BJ (cell line): ENCODE measurements around the gene STAB1. TPM values are rescaled to one million over a fixed set of nuclear protein-coding genes. Genes with fewer than 3 reads are reported as not detected.

Experiments used
- CTCF ChIA-PET: fragments of 350-600 bp; formaldehyde crosslinking; extraction: SDS; loops from one replicate; lab custom pipeline; 2021; ENCODE audit warnings: antibody characterized with exemption, inconsistent platforms; lab: Yijun Ruan, JAX
- POLR2A ChIA-PET: fragments of 300-600 bp; sonication (Branson Sonifier 250); formaldehyde crosslinking; extraction: SDS; loops from one replicate; lab custom pipeline; 2021; ENCODE audit warnings: antibody characterized with exemption; lab: Charles Lee
- DNase-seq: peaks from one replicate; pipeline ENCODE4 v3.0.0-alpha.2; 2011; ENCODE audit warnings: low read depth
- H3K27me3 ChIP-seq: 2 replicates; pipeline ENCODE4 v1.6.0; 2011; ENCODE audit warnings: low read length; ENCODE audit not compliant: control insufficient read depth, insufficient read depth
- H3K36me3 ChIP-seq: 2 replicates; pipeline ENCODE4 v1.5.1; 2011; ENCODE audit warnings: low read length; ENCODE audit not compliant: control insufficient read depth, insufficient read depth
- H3K4me3 ChIP-seq: 2 replicates; pipeline ENCODE4 v1.5.1; 2011; ENCODE audit warnings: low read depth, mild to moderate bottlenecking, control low read depth, low read length
- CTCF ChIP-seq: IDR thresholded peaks from 2 replicates; pipeline ENCODE4 v1.5.1; 2011; ENCODE audit warnings: low read depth, mild to moderate bottlenecking, control low read depth, inconsistent platforms, low read length, moderate library complexity; ENCODE audit not compliant: insufficient read depth
- polyA plus RNA-seq: library from polyadenylated mRNA; depleted of rRNA; stranded (reverse); fragments of >200 nt; gene quantifications from 2 replicates; pipeline ENCODE4 v1.2.3, GENCODE V29; 2011; rRNA removed
- small RNA-seq: library from RNA; depleted of rRNA; stranded (forward); fragments of <200 nt; gene quantifications from one replicate; pipeline ENCODE3, GENCODE V24; 2012; ENCODE audit warnings: low replicate concordance, low read depth; ENCODE audit not compliant: insufficient read length

Gene STAB1
- polyA plus RNA-seq, 1 experiment: 0.01 TPM

- ChIA-PET POLR2A (no interaction called here), CTCF (interaction anchor here (1.1 to 1.5 kb wide), 3 partner anchors 9 to 14 kb away, joined by 3 read pairs; no protein-coding TSS in a partner anchor)
- no peak for TF ChIP-seq CTCF
- no peak for DNase-seq
- peaks cover 12% of the 10 kb centered on the region for H3K36me3 ChIP-seq
- H3K4me3 ChIP-seq: no peak overlapping the region
- H3K27me3 ChIP-seq: no peaks in the 10 kb centered on the region
Measured at GRCh38 chr3:52561028-52561747, 66.0 kb downstream of the STAB1 start.

- H3K4me3 ChIP-seq: no peak overlapping the region
- TF ChIP-seq CTCF: no peak
- H3K36me3 ChIP-seq: peaks cover 9% of the 10 kb centered on the region
- POLR2A ChIA-PET: no interaction called here
- H3K27me3 ChIP-seq: no peaks in the 10 kb centered on the region
- no peak for DNase-seq
- CTCF ChIA-PET: interaction anchor here (0.6 to 1.1 kb wide), 2 partner anchors 59 to 490 kb away, joined by 3 to 4 read pairs; no protein-coding TSS in a partner anchor
Measured at GRCh38 chr3:52563984-52564383, 68.8 kb downstream of the STAB1 start.

- no peaks in the 10 kb centered on the region for H3K27me3 ChIP-seq
- peaks cover 5% of the 10 kb centered on the region for H3K36me3 ChIP-seq
- ChIA-PET CTCF (no interaction called here), POLR2A (no interaction called here)
- H3K4me3 ChIP-seq: no peak overlapping the region
- DNase-seq: no peak
- TF ChIP-seq CTCF: no peak
Measured at GRCh38 chr3:52568069-52568468, 72.9 kb downstream of the STAB1 start.

- CTCF ChIA-PET: interaction anchor here (1.1 kb wide), 1 partner anchor 9 kb away, joined by 3 read pairs; no protein-coding TSS in a partner anchor
Measured at GRCh38 chr3:52570076-52570475, 74.9 kb downstream of the STAB1 start.

GRCh38 chr3:52572221-52572620 is 77.1 kb downstream of the STAB1 start:
- no peaks in the 10 kb centered on the region for H3K27me3 ChIP-seq
- no peak overlapping the region for H3K4me3 ChIP-seq
- CTCF ChIA-PET: no interaction called here
- no peaks in the 10 kb centered on the region for H3K36me3 ChIP-seq
- TF ChIP-seq CTCF: no peak
- POLR2A ChIA-PET: no interaction called here
- DNase-seq: no peak

More at GRCh38 chr3:52570076-52570475, 74.9 kb downstream of the STAB1 start:
- Histone ChIP-seq H3K4me3 (no peak overlapping the region), H3K36me3 (peaks cover 3% of the 10 kb centered on the region; the same call in 1 of the 2 replicates), H3K27me3 (no peaks in the 10 kb centered on the region)
- no peak for DNase-seq
- no peak for TF ChIP-seq CTCF
- POLR2A ChIA-PET: interaction anchor here (0.5 to 0.7 kb wide), 2 partner anchors 67 to 322 kb away, joined by 5 to 7 read pairs; no protein-coding TSS in a partner anchor

Small RNAs within 50 kb of the gene (small RNA-seq; reads per million reads assigned to genes)
- gene RNU6-856P: not detected
- not detected for gene RNU6ATAC16P

Other genes starting within 250 kb of the STAB1 start
- gene PPM1M, start 249.6 kb upstream of the STAB1 start, polyA plus RNA-seq: 38.5 and 52.2 TPM in 2 replicates
- 42.3 and 62.8 TPM in 2 replicates for gene WDR82, start 216.7 kb upstream of the STAB1 start, polyA plus RNA-seq
- gene GLYCTK, start 207.5 kb upstream of the STAB1 start, polyA plus RNA-seq: 4.6 and 7.8 TPM in 2 replicates
- 2.7 and 4.8 TPM in 2 replicates for gene DNAH1, start 179.0 kb upstream of the STAB1 start, polyA plus RNA-seq
- 35.9 and 62.0 TPM in 2 replicates for gene BAP1, start 85.3 kb upstream of the STAB1 start, polyA plus RNA-seq
- 4.3 and 4.9 TPM in 2 replicates for gene PHF7, start 84.7 kb upstream of the STAB1 start, polyA plus RNA-seq
- gene SEMA3G, start 50.2 kb upstream of the STAB1 start, polyA plus RNA-seq: not detected in 2 replicates
- gene TNNC1, start 41.3 kb upstream of the STAB1 start, polyA plus RNA-seq: 1.7 TPM in 2 replicates
- 66.4 and 95.3 TPM in 2 replicates for gene NISCH, start 39.7 kb upstream of the STAB1 start, polyA plus RNA-seq
- gene NT5DC2, start 38.5 kb downstream of the STAB1 start, polyA plus RNA-seq: 132 and 186 TPM in 2 replicates
- 11.9 and 12.3 TPM in 2 replicates for gene UQCC5, start 41.3 kb downstream of the STAB1 start, polyA plus RNA-seq
- gene PBRM1, start 190.6 kb downstream of the STAB1 start, polyA plus RNA-seq: 16.5 and 23.8 TPM in 2 replicates
- gene GNL3, start 190.7 kb downstream of the STAB1 start, polyA plus RNA-seq: 30.6 and 52.7 TPM in 2 replicates
- gene GLT8D1, start 210.5 kb downstream of the STAB1 start, polyA plus RNA-seq: 75.9 and 98.3 TPM in 2 replicates
- gene SPCS1, start 210.8 kb downstream of the STAB1 start, polyA plus RNA-seq: 79.6 and 137 TPM in 2 replicates